Peyer's patch (tissue), 4 donors: ENCODE results near the gene MUC6. TPM values are rescaled to one million over a fixed set of nuclear protein-coding genes. Genes with fewer than 3 reads are reported as not detected.

ENCODE experiments used
- DNase-seq, 3 donors: peaks; one replicate each; pipeline ENCODE4 v3.0.0-alpha.2; 2017 to 2019
- H3K27ac ChIP-seq, 4 donors: fragments of 200-600 bp; sonication (generic); one replicate each; pipeline ENCODE4 v1.5.1; 2016 to 2019
- H3K27me3 ChIP-seq, 2 donors: fragments of 200-600 bp; sonication (generic); one replicate each; pipeline ENCODE4 v1.5.1; 2019
- H3K36me3 ChIP-seq, 3 donors: fragments of 200-600 bp; sonication (generic); one replicate each; pipeline ENCODE4 v1.5.1; 2016 to 2019
- H3K4me1 ChIP-seq, 4 donors: fragments of 200-600 bp; sonication (generic); one replicate each; pipeline ENCODE4 v1.5.1; 2016 to 2019
- H3K4me3 ChIP-seq, 4 donors: fragments of 200-600 bp; sonication (generic); 1 replicate in 3 of 4; 2 replicates in 1 of 4; pipeline ENCODE4 v1.5.1; 2016 to 2019; ENCODE audit warnings: mild to moderate bottlenecking in 1 of 4
- H3K9me3 ChIP-seq, 4 donors: fragments of 200-600 bp; sonication (generic); one replicate each; pipeline ENCODE4 v1.5.1; 2016 to 2019; ENCODE audit warnings: mild to moderate bottlenecking in 1 of 4
- CTCF ChIP-seq, 6 experiments: fragments of 450-650 bp in 4 of 6; fragments of 200-600 bp in 2 of 6; sonication (generic) in 1 of 6; IDR thresholded peaks; one replicate each; pipeline ENCODE4 v1.5.1; 2017 to 2019; ENCODE audit warnings: antibody characterized with exemption in 6 of 6, mild to moderate bottlenecking in 3 of 6, moderate library complexity in 1 of 6
- POLR2A ChIP-seq, 2 donors: fragments of 450-650 bp; IDR thresholded peaks; one replicate each; pipeline ENCODE4 v1.5.1; 2017; ENCODE audit warnings: antibody characterized with exemption in 2 of 2, mild to moderate bottlenecking in 2 of 2, moderate library complexity in 2 of 2
- total RNA-seq, 4 donors: library from RNA; depleted of rRNA; stranded (reverse); fragments of >200 nt; gene quantifications; one replicate each; pipeline ENCODE4 v1.1.0, GENCODE V29; 2016

Gene MUC6
- total RNA-seq, 4 donors from 2014 or later: not detected

GRCh38 chr11:1005928-1006327 lies 30.6 kb downstream of the MUC6 start:
- H3K4me1 ChIP-seq: no peaks in the 10 kb centered on the region
- DNase-seq: no peak
- no peak overlapping the region for H3K27ac ChIP-seq
- H3K27me3 ChIP-seq: no peaks in the 10 kb centered on the region
- TF ChIP-seq CTCF (IDR thresholded peaks at IDR 0.05) (no peak), POLR2A (IDR thresholded peaks at IDR 0.05) (no peak)
- H3K9me3 ChIP-seq: no peaks in the 10 kb centered on the region
- no peak overlapping the region for H3K4me3 ChIP-seq
- H3K36me3 ChIP-seq: peaks cover 0 to 94% (median 0%) of the 10 kb centered on the region in 3 donors

- TF ChIP-seq POLR2A (IDR thresholded peaks at IDR 0.05) (no peak), CTCF (IDR thresholded peaks at IDR 0.05) (no peak)
- no peaks in the 10 kb centered on the region for H3K27me3 ChIP-seq
- H3K4me1 ChIP-seq: no peaks in the 10 kb centered on the region
- no peak overlapping the region for H3K27ac ChIP-seq
- no peaks in the 10 kb centered on the region for H3K9me3 ChIP-seq
- H3K4me3 ChIP-seq: no peak overlapping the region
- DNase-seq: no peak
- peaks cover 0 to 74% (median 0%) of the 10 kb centered on the region in 3 donors for H3K36me3 ChIP-seq
Observed at GRCh38 chr11:1003159-1003558, 33.4 kb downstream of the MUC6 start.

- no peak for DNase-seq
- no peak for TF ChIP-seq POLR2A (IDR thresholded peaks at IDR 0.05)
- TF ChIP-seq CTCF (IDR thresholded peaks at IDR 0.05): no peak
- H3K27ac ChIP-seq: no peak overlapping the region
Observed at GRCh38 chr11:1002406-1002984, 34.0 kb downstream of the MUC6 start.

GRCh38 chr11:1001617-1002405 lies 34.7 kb downstream of the MUC6 start:
- no peak for DNase-seq
- Histone ChIP-seq H3K27ac (no peak overlapping the region), H3K27me3 (no peaks in the 10 kb centered on the region), H3K36me3 (peaks cover 0 to 61% (median 0%) of the 10 kb centered on the region in 3 donors), H3K4me3 (no peak overlapping the region), H3K9me3 (no peaks in the 10 kb centered on the region), H3K4me1 (no peaks in the 10 kb centered on the region)
- TF ChIP-seq CTCF (IDR thresholded peaks at IDR 0.05) (no peak), POLR2A (IDR thresholded peaks at IDR 0.05) (no peak)

More at GRCh38 chr11:1002406-1002984, 34.0 kb downstream of the MUC6 start:
- H3K36me3 ChIP-seq: peaks cover 0 to 67% (median 0%) of the 10 kb centered on the region in 3 donors
- no peak overlapping the region for H3K4me3 ChIP-seq
- H3K27me3 ChIP-seq: no peaks in the 10 kb centered on the region
- H3K4me1 ChIP-seq: no peaks in the 10 kb centered on the region
- no peaks in the 10 kb centered on the region for H3K9me3 ChIP-seq

GRCh38 chr11:1000357-1001278 lies 35.9 kb downstream of the MUC6 start:
- H3K9me3 ChIP-seq: no peaks in the 10 kb centered on the region
- no peaks in the 10 kb centered on the region for H3K27me3 ChIP-seq
- DNase-seq: no peak
- H3K27ac ChIP-seq: no peak overlapping the region
- peaks cover 0 to 66% (median 0%) of the 10 kb centered on the region in 3 donors for H3K36me3 ChIP-seq
- no peak for TF ChIP-seq POLR2A (IDR thresholded peaks at IDR 0.05)
- no peak for TF ChIP-seq CTCF (IDR thresholded peaks at IDR 0.05)
- H3K4me3 ChIP-seq: no peak overlapping the region
- no peaks in the 10 kb centered on the region for H3K4me1 ChIP-seq
